ENCODE measurements around the gene FBXO45. TPM values are rescaled to one million over a fixed set of nuclear protein-coding genes. Genes with fewer than 3 reads are reported as not detected.
"Not testable (repeated sequence)": the region's sequence is repeated elsewhere in the genome, so short reads cannot be mapped to it uniquely, and the experiment has no call there.

Gene FBXO45
- total and polyA plus RNA-seq, 3 donors from 2014 or later: 11.0 to 20.4 (median 16.4) TPM

DNA sequence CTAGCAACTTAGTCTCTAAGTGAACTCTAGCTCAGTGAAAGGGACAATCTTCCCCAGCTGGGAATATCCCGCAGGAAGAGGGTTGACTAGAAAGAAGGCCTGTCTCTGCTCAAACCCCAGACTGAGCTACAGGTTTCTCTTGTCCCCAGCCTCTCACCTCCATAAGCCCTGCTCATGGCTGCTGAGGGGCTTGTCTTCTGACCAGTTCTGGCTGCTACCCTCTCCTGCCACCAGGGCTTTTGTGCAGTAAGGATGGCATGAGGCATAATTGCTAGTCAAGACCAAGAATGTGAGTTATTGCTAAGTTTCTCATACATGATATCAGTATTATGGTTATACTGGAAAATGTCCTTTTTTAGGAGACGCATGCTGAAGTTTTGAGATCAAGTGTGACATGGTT lies 21.4 kb upstream of the FBXO45 start:
- WGBS, 2 donors: 87 to 97% methylated on average over 2 of the region's 2 CpGs
- Histone ChIP-seq H3K27ac (no peak overlapping the region), H3K9me3 (no peaks in the 10 kb centered on the region), H3K4me1 (no peaks in the 10 kb centered on the region), H3K4me3 (no peak overlapping the region), H3K36me3 (ENCODE audit: low read depth, missing control alignments) (no peaks in the 10 kb centered on the region), H3K27me3 (no peaks in the 10 kb centered on the region)
- TF ChIP-seq, protein P1, sequence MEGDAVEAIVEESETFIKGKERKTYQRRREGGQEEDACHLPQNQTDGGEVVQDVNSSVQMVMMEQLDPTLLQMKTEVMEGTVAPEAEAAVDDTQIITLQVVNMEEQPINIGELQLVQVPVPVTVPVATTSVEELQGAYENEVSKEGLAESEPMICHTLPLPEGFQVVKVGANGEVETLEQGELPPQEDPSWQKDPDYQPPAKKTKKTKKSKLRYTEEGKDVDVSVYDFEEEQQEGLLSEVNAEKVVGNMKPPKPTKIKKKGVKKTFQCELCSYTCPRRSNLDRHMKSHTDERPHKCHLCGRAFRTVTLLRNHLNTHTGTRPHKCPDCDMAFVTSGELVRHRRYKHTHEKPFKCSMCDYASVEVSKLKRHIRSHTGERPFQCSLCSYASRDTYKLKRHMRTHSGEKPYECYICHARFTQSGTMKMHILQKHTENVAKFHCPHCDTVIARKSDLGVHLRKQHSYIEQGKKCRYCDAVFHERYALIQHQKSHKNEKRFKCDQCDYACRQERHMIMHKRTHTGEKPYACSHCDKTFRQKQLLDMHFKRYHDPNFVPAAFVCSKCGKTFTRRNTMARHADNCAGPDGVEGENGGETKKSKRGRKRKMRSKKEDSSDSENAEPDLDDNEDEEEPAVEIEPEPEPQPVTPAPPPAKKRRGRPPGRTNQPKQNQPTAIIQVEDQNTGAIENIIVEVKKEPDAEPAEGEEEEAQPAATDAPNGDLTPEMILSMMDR (IDR thresholded peaks at IDR 0.05): no peak
- no peak for TF ChIP-seq POLR2A (IDR thresholded peaks at IDR 0.05)
- no peak for DNase-seq
- intact Hi-C loops (cut with DNase I; ENCODE audit: low total_unique reads): no loop called here

DNA sequence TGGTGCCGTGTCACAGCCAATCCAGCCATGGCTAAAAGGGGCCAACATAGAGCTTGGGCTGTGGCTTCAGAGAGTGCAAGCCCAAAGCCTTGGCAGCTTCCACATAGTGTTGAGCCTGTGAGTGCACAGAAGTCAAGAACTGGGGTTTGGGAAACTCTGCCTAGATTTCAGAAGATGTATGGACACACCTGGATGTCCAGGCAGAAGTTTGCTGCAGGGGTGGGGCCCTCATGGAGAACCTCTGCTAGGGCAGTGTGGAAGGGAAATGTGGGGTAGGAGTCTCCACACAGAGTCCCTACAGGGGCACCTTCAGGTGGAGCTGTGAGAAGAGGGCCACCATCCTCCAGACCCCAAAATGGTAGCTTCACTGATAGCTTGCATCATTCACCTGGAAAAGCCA lies 19.1 kb upstream of the FBXO45 start:
- H3K27me3 ChIP-seq; H3K9me3 ChIP-seq; H3K36me3 ChIP-seq (ENCODE audit: low read depth, missing control alignments); DNase-seq; H3K4me3 ChIP-seq; intact Hi-C loops (cut with DNase I; ENCODE audit: low total_unique reads); H3K27ac ChIP-seq; H3K4me1 ChIP-seq: not testable (repeated sequence)
- 100% methylated on average over 1 of the region's 1 CpG for WGBS, 2 donors

DNA sequence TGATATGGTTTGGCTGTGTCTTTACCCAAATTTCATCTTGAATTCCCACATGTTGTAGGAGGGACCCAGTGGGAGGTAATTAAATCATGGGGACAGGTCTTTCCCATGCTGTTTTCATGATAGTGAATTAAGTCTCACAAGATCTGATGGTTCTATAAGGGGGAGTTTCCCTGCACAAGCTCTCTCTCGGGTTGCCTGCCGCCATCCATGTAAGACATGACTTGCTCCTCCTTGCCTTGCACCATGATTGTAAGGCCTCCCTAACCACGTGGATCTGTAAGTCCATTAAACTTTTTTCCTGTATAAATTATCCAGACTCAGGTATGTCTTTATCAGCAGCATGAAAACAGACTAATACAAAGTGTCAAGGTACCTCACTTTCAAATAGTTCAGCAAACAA lies 18.3 kb upstream of the FBXO45 start:
- intact Hi-C loops (cut with DNase I; ENCODE audit: low total_unique reads); DNase-seq; H3K27me3 ChIP-seq; H3K4me1 ChIP-seq; H3K27ac ChIP-seq; H3K36me3 ChIP-seq (ENCODE audit: low read depth, missing control alignments); H3K4me3 ChIP-seq; H3K9me3 ChIP-seq: not testable (repeated sequence)
- WGBS, 2 donors: 87% methylated on average over 3 of the region's 3 CpGs

DNA sequence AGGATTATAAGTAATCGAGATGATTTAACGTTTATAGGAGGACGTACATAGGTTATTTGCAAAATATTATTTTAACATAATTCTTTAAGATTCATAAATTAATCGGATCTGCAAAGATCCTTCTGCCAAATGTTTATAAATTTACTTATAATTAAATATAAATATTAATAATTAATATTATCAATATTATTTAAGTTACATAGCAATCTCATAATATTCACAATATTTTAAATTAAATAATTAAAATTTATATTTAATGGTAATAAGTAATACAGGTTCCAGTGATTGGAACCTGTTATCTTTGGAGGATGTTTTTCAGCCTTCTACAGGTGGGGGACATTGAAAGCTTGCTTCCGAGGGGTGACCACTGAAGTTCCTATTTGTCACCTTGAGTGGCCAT lies 16.2 kb upstream of the FBXO45 start:
- H3K4me1 ChIP-seq: no peaks in the 10 kb centered on the region
- no peak overlapping the region for H3K27ac ChIP-seq
- H3K4me3 ChIP-seq: no peak overlapping the region
- no peaks in the 10 kb centered on the region for H3K9me3 ChIP-seq
- no peaks in the 10 kb centered on the region for H3K36me3 ChIP-seq (ENCODE audit: low read depth, missing control alignments)
- DNase-seq: no peak
- H3K27me3 ChIP-seq: no peaks in the 10 kb centered on the region
- intact Hi-C loops (cut with DNase I; ENCODE audit: low total_unique reads): no loop called here
- WGBS, 2 donors: 97 to 98% methylated on average over 5 of the region's 5 CpGs
- TF ChIP-seq POLR2A (IDR thresholded peaks at IDR 0.05): no peak
- TF ChIP-seq, protein P1 (IDR thresholded peaks at IDR 0.05): no peak

DNA sequence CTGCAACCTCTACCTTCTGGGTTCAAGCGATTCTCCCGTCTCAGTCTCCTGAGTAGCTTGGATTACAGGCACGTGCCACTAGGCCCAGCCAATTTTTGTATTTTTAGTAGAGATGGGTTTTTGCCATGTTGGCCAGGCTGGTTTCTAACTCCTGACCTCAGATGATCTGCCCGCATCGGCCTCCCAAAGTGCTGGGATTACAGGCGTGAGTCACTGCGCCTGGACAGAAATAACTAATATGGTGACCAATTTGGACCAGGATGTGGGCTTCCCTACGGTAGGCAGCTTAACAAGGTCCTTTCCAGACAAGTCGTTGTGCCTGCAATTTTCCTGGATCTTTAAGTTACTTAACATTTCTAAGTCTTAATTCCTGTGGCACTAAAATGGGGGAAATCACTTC lies 14.9 kb upstream of the FBXO45 start:
- 95 to 96% methylated on average over 9 of the region's 9 CpGs for WGBS, 2 donors
- Histone ChIP-seq H3K4me3 (no peak overlapping the region), H3K9me3 (no peaks in the 10 kb centered on the region), H3K4me1 (no peaks in the 10 kb centered on the region), H3K36me3 (ENCODE audit: low read depth, missing control alignments) (no peaks in the 10 kb centered on the region), H3K27me3 (no peaks in the 10 kb centered on the region), H3K27ac (no peak overlapping the region)
- TF ChIP-seq, protein P1 (IDR thresholded peaks at IDR 0.05): no peak
- TF ChIP-seq POLR2A (IDR thresholded peaks at IDR 0.05): no peak
- DNase-seq: no peak
- intact Hi-C loops (cut with DNase I; ENCODE audit: low total_unique reads): no loop called here

DNA sequence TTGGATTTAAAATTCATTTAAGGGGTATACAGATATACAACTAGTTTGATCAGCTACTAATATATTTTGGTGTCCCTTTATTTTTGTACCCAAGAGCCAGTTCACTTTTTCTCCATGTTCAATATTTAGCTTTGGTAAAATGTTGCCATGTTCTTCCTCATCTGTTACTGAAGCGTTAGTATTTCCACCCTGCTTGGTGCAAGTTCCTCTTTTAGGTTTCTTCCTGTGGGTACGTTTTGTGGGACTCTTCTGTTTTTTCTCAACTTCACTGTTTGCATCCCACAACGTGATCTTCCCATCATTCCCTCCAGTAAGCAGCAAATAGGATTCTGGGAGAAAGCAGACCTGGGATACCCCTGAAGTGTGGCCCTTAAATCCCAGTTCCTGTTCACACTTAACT lies 14.3 kb upstream of the FBXO45 start:
- Histone ChIP-seq H3K27ac (no peak overlapping the region), H3K4me3 (no peak overlapping the region), H3K36me3 (ENCODE audit: low read depth, missing control alignments) (no peaks in the 10 kb centered on the region), H3K9me3 (no peaks in the 10 kb centered on the region), H3K27me3 (no peaks in the 10 kb centered on the region), H3K4me1 (no peaks in the 10 kb centered on the region)
- no peak for DNase-seq
- WGBS, 2 donors: 83 to 85% methylated on average over 3 of the region's 3 CpGs
- TF ChIP-seq POLR2A (IDR thresholded peaks at IDR 0.05): no peak
- TF ChIP-seq, protein P1 (IDR thresholded peaks at IDR 0.05): no peak
- intact Hi-C loops (cut with DNase I; ENCODE audit: low total_unique reads): no loop called here

All from testis (tissue), 3 donors.